K562 (cell line): ENCODE data around the gene EEF2K. TPM values are rescaled to one million over a fixed set of nuclear protein-coding genes. Genes with fewer than 3 reads are reported as not detected.

Experiments used
- AFF4 ChIP-seq: sonication (generic); formaldehyde crosslinking; IDR thresholded peaks from 2 replicates; pipeline ENCODE4 v1.8.0; 2023; ENCODE audit warnings: mild to moderate bottlenecking, missing genetic modification reagents
- ARNT ChIP-seq, 2 experiments: fragments of 450-650 bp; IDR thresholded peaks; 2 replicates each; pipeline ENCODE4 v1.6.1; 2016; ENCODE audit warnings: mild to moderate bottlenecking in 1 of 2
- ATF3 ChIP-seq, 2 experiments: fragments of 450-650 bp in 1 of 2; sonication (generic) in 1 of 2; formaldehyde crosslinking in 1 of 2; IDR thresholded peaks in 1 of 2; conservative IDR thresholded peaks in 1 of 2; 2 replicates each; pipeline versions ENCODE4 v1.6.1 to v1.8.1; 2016 to 2023; ENCODE audit warnings: mild to moderate bottlenecking in 2 of 2, moderate library complexity in 2 of 2, inconsistent platforms in 1 of 2, missing genetic modification reagents in 1 of 2
- E2F3 ChIP-seq: fragments of 250-450 bp; sonication (Bioruptor Pico); IDR thresholded peaks from 2 replicates; pipeline ENCODE4 v1.4.0; 2020; ENCODE audit warnings: mild to moderate bottlenecking
- ESRRB ChIP-seq: fragments of 250-450 bp; sonication (Bioruptor Pico); IDR thresholded peaks from 2 replicates; pipeline ENCODE4 v1.5.0; 2020; ENCODE audit warnings: mild to moderate bottlenecking, moderate library complexity, borderline replicate concordance
- HLTF ChIP-seq: fragments of 450-650 bp; IDR thresholded peaks from 2 replicates; pipeline ENCODE4 v1.6.1; 2016
- HNRNPUL1 ChIP-seq: fragments of 200-400 bp; formaldehyde crosslinking; IDR thresholded peaks from 2 replicates; pipeline ENCODE4 v1.6.1; 2017; ENCODE audit warnings: low read length
- IRF2 ChIP-seq: sonication (generic); formaldehyde crosslinking; IDR thresholded peaks from 2 replicates; pipeline ENCODE4 v1.8.1; 2022; ENCODE audit warnings: mild to moderate bottlenecking, missing genetic modification reagents
- IRF9 ChIP-seq: fragments of 450-650 bp; IDR thresholded peaks from 2 replicates; pipeline ENCODE4 v1.6.1; 2016; ENCODE audit warnings: missing biosample characterization, missing genetic modification characterization
- KDM1A ChIP-seq, 2 experiments: fragments of 450-650 bp; IDR thresholded peaks; 2 replicates each; pipeline ENCODE4 v1.6.1; 2016; ENCODE audit warnings: mild to moderate bottlenecking in 2 of 2
- KDM5B ChIP-seq: fragments of 200-600 bp; sonication (generic); IDR thresholded peaks from 2 replicates; pipeline ENCODE4 v1.6.1; 2012; ENCODE audit warnings: low read depth, mild to moderate bottlenecking, moderate library complexity, low read length, control low read depth, inconsistent platforms; ENCODE audit not compliant: insufficient replicate concordance
- NCOR1 ChIP-seq: fragments of 450-650 bp; IDR thresholded peaks from 2 replicates; pipeline ENCODE4 v1.6.1; 2016; ENCODE audit warnings: mild to moderate bottlenecking, moderate library complexity
- SIX5 ChIP-seq, 2 experiments: IDR thresholded peaks; 2 replicates each; pipeline ENCODE4 v1.6.1; 2011; ENCODE audit warnings: low read length in 2 of 2, borderline replicate concordance in 1 of 2, low read depth in 1 of 2, mild to moderate bottlenecking in 1 of 2, moderate library complexity in 1 of 2; ENCODE audit not compliant: insufficient read depth in 1 of 2
- ZC3H8 ChIP-seq: fragments of 450-650 bp; IDR thresholded peaks from 2 replicates; pipeline ENCODE4 v1.6.1; 2017
- ZFP1 ChIP-seq: fragments of 450-650 bp; formaldehyde crosslinking; IDR thresholded peaks from 2 replicates; pipeline ENCODE4 v1.4.0; 2020; ENCODE audit warnings: mild to moderate bottlenecking, mixed read lengths
- ZNF124 ChIP-seq: sonication (generic); formaldehyde crosslinking; IDR thresholded peaks from 2 replicates; pipeline ENCODE4 v1.8.1; 2022; ENCODE audit warnings: missing genetic modification reagents
- ZNF511 ChIP-seq: sonication (generic); formaldehyde crosslinking; IDR thresholded peaks from 2 replicates; pipeline ENCODE4 v1.8.0; 2022; ENCODE audit warnings: mild to moderate bottlenecking, missing genetic modification reagents
- ZNF76 ChIP-seq: fragments of 250-450 bp; sonication (Bioruptor Pico); IDR thresholded peaks from 2 replicates; pipeline ENCODE4 v1.4.0; 2020; ENCODE audit warnings: mild to moderate bottlenecking, moderate library complexity, borderline replicate concordance
- polyA plus RNA-seq, 8 experiments: library from polyadenylated mRNA; depleted of rRNA in 4 of 8; stranded (reverse) in 5 of 8; unstranded in 3 of 8; fragments of >200 nt; fragmentation: Nextera tagmentation in 2 of 8; fragmentation: Illumina TruSeq in 1 of 8; extraction: Ambion mirVana in 2 of 8; extraction: Trizol in 1 of 8; gene quantifications; 2 replicates each; pipeline versions ENCODE4 v1.2.1 to v1.2.3, GENCODE V29; 2011 to 2014; ENCODE audit warnings: inconsistent platforms in 1 of 8, missing spikeins in 1 of 8
- total RNA-seq, 7 experiments: library from RNA; depleted of rRNA in 6 of 7; stranded (reverse); fragments of >200 nt in 6 of 7; fragmentation: Illumina TruSeq in 2 of 7; extraction: Trizol in 2 of 7; gene quantifications; 2 replicates each; pipeline versions ENCODE4 v1.2.1 to v1.2.3, GENCODE V29; 2011 to 2021; ENCODE audit warnings: low replicate concordance in 1 of 7

EEF2K gene
- total and polyA plus RNA-seq, 9 of the 15 experiments (the other 6 are each of a cell fraction or from before 2014, with no cell fraction given), result 3.0 to 35.2 (median 12.2) TPM

- no peak for TF ChIP-seq ATF3 (IDR thresholded peaks at IDR 0.05)
- no peak; the same call in 1 of the 2 replicates for TF ChIP-seq ATF3 (CRISPR knock-in tag; conservative IDR thresholded peaks at IDR 0.05)
- TF ChIP-seq ZNF511 (CRISPR knock-in tag), result no peak; the same call in 1 of the 2 replicates
- TF ChIP-seq KDM1A (IDR thresholded peaks at IDR 0.05), result no peak; a peak in 1 of 4 replicates
- TF ChIP-seq ARNT (IDR thresholded peaks at IDR 0.05), result no peak; a peak in 1 of 4 replicates
- TF ChIP-seq IRF9 (tag), result no peak
- TF ChIP-seq SIX5 (IDR thresholded peaks at IDR 0.05; ENCODE audit: borderline replicate concordance in 1 of 2, insufficient read depth in 1 of 2, low read depth in 1 of 2, low read length in 2 of 2), result 0 out of 4 replicates have a peak, but pooled peaks of 1 of the 2 experiments have one; percentile 14
- TF ChIP-seq NCOR1, result peak; percentile 59; the same call in 1 of the 2 replicates
- no peak for TF ChIP-seq ZNF76 (CRISPR knock-in tag)
- TF ChIP-seq ESRRB (CRISPR knock-in tag), result no peak
- no peak for TF ChIP-seq ZFP1
- 0 out of 2 replicates have a peak, but pooled peaks have one; percentile 8 for TF ChIP-seq E2F3 (CRISPR knock-in tag)
- TF ChIP-seq HLTF, result no peak; the same call in 1 of the 2 replicates
- peak; percentile 88 for TF ChIP-seq AFF4 (CRISPR knock-in tag)
- TF ChIP-seq ZC3H8, result no peak
- TF ChIP-seq KDM5B, result peak; percentile 44
- TF ChIP-seq IRF2 (CRISPR knock-in tag), result no peak
- no peak for TF ChIP-seq HNRNPUL1
- TF ChIP-seq ZNF124 (CRISPR knock-in tag), result no peak
Observed at GRCh38 chr16:22206013-22206841, at the start of gene EEF2K (continued).
